ENCODE measurements around the gene LCE3B. TPM values are rescaled to one million over a fixed set of nuclear protein-coding genes. Genes with fewer than 3 reads are reported as not detected.
"Not testable (repeated sequence)": the region's sequence is repeated elsewhere in the genome, so short reads cannot be mapped to it uniquely, and the experiment has no call there.

LCE3B gene
- total and polyA plus RNA-seq, 12 donors, result not detected

DNA sequence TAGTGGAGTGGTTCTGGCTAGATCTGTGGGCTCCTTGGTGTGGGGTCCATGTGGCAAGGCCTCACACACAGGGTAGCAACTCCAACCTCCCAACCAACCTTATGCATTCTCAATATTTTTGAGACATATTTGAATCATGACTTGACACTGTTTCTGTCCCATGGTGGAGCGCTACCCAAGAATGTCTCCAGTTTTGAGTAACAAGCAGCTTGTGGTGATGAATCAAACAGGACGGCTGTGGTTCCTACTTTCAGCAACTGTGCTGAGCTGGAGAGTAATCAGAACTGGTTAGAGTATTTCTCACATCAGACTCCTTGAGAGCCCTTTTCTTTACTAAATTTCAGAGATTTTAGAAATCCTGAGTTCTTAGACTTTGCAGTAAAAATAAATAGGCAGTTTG, 36.4 kb upstream of the LCE3B start:
- H3K27me3 ChIP-seq, result no peaks in the 10 kb centered on the region
- H3K4me1 ChIP-seq (replicated peaks in 1 of 2), result no peaks in the 10 kb centered on the region
- 74 to 88% (median 81%) methylated on average over 2 of the region's 2 CpGs for WGBS, 4 donors
- no peaks in the 10 kb centered on the region for H3K36me3 ChIP-seq (replicated peaks in 1 of 2)
- intact Hi-C loops (cut with DNase I), result no loop called here
- H3K9me3 ChIP-seq (replicated peaks in 1 of 3), result no peaks in the 10 kb centered on the region
- TF ChIP-seq POLR2A (IDR thresholded peaks at IDR 0.05), result no peak
- TF ChIP-seq, protein P1, sequence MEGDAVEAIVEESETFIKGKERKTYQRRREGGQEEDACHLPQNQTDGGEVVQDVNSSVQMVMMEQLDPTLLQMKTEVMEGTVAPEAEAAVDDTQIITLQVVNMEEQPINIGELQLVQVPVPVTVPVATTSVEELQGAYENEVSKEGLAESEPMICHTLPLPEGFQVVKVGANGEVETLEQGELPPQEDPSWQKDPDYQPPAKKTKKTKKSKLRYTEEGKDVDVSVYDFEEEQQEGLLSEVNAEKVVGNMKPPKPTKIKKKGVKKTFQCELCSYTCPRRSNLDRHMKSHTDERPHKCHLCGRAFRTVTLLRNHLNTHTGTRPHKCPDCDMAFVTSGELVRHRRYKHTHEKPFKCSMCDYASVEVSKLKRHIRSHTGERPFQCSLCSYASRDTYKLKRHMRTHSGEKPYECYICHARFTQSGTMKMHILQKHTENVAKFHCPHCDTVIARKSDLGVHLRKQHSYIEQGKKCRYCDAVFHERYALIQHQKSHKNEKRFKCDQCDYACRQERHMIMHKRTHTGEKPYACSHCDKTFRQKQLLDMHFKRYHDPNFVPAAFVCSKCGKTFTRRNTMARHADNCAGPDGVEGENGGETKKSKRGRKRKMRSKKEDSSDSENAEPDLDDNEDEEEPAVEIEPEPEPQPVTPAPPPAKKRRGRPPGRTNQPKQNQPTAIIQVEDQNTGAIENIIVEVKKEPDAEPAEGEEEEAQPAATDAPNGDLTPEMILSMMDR (IDR thresholded peaks at IDR 0.05), result no peak
- H3K4me3 ChIP-seq, result no peak overlapping the region
- DNase-seq, result no peak
- H3K27ac ChIP-seq, result no peak overlapping the region

- 82 to 90% (median 87%) methylated on average over 8 to 9 of the region's 9 CpGs; no CpG with 5 or more reads in 1 of the 4 donors for whole genome bisulfite sequencing, 4 donors
- H3K9me3 ChIP-seq (replicated peaks in 1 of 3); H3K27me3 ChIP-seq; intact Hi-C loops (cut with DNase I); H3K4me1 ChIP-seq (replicated peaks in 1 of 2); DNase-seq; H3K36me3 ChIP-seq (replicated peaks in 1 of 2); H3K4me3 ChIP-seq; H3K27ac ChIP-seq: not testable (repeated sequence)
Measured at GRCh38 chr1:152579526-152579925, 34.1 kb upstream of the LCE3B start.

- Histone ChIP-seq H3K4me3 (no peak within 1 kb of the TSS), H3K36me3 (replicated peaks in 1 of 2) (no peaks in the 10 kb centered on the region), H3K9me3 (replicated peaks in 1 of 3) (no peaks in the 10 kb centered on the region), H3K27ac (no peak within 1 kb of the TSS), H3K27me3 (no peaks in the 10 kb centered on the region), H3K4me1 (replicated peaks in 1 of 2) (no peaks in the 10 kb centered on the region)
- intact Hi-C loops (cut with DNase I), result no loop called here
- TF ChIP-seq POLR2A (IDR thresholded peaks at IDR 0.05), result no peak
- TF ChIP-seq, protein P1 (IDR thresholded peaks at IDR 0.05), result no peak
- no peak for DNase-seq
- WGBS, 4 donors, result 51 to 69% (median 64%) methylated on average over 4 of the region's 4 CpGs
Measured at GRCh38 chr1:152580433-152580832, 33.2 kb upstream of the LCE3B start, which contains the start of gene LCE3D. Gene LCE3D, minus strand, starts transcription at chr1:152580516. Its CDS starts 580 bp downstream, at chr1:152579936.

DNA sequence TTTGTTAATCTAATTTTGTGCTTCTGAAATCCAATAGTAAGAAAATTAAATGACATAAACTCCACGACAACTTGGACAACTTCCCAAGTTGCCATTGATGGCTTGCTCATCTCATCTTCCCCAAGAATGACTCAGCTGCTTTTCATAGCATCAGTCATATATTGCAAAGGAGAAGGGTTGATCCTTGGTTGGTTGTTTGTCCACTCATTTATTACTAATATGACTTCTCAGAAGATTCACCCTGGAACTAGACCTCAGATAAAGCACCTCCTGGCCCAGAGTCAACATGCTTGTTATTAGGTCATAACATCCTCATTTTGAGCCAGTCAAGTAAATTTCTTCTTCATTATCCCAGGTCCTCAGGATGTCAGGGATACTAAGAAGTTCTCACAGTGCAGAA, 31.0 kb upstream of the LCE3B start:
- no peak overlapping the region for H3K27ac ChIP-seq

DNA sequence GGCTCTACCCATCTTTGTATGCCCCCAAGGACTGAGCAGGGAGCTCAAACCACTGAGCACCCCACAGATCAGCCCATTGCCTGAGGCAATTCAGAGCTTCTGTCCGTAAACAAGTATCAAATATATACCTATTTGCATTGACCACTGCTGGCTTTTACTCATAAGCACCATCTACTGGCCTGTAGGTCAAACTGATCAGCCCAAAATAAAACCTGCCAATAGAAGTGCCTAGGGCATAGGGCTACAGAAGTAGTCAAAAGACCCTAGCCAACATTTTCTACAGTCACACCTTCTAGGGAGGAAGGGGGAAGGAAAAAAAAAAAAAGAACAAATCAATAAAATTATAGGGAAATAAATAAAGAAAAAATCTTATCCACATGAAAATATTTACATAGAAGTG, 28.0 kb upstream of the LCE3B start:
- intact Hi-C loops (cut with DNase I), result no loop called here
- no peaks in the 10 kb centered on the region for H3K4me1 ChIP-seq (replicated peaks in 1 of 2)
- no peaks in the 10 kb centered on the region for H3K36me3 ChIP-seq (replicated peaks in 1 of 2)
- H3K4me3 ChIP-seq, result no peak overlapping the region
- H3K9me3 ChIP-seq (replicated peaks in 1 of 3), result no peaks in the 10 kb centered on the region
- 36 to 60% methylated on average over 1 of the region's 1 CpG; no CpG with 5 or more reads in 2 of the 4 donors for WGBS, 4 donors
- no peak for DNase-seq
- no peak overlapping the region for H3K27ac ChIP-seq
- no peak for TF ChIP-seq POLR2A (IDR thresholded peaks at IDR 0.05)
- TF ChIP-seq, protein P1 (IDR thresholded peaks at IDR 0.05), result no peak
- no peaks in the 10 kb centered on the region for H3K27me3 ChIP-seq

More for the DNA sequence above, 31.0 kb upstream of the LCE3B start:
- no peak overlapping the region for H3K4me3 ChIP-seq
- no peaks in the 10 kb centered on the region for H3K27me3 ChIP-seq
- intact Hi-C loops (cut with DNase I), result no loop called here
- no peaks in the 10 kb centered on the region for H3K9me3 ChIP-seq (replicated peaks in 1 of 3)
- TF ChIP-seq, protein P1 (IDR thresholded peaks at IDR 0.05), result no peak
- no peak for TF ChIP-seq POLR2A (IDR thresholded peaks at IDR 0.05)
- DNase-seq, result no peak
- H3K36me3 ChIP-seq (replicated peaks in 1 of 2), result no peaks in the 10 kb centered on the region
- H3K4me1 ChIP-seq (replicated peaks in 1 of 2), result no peaks in the 10 kb centered on the region
- 46 to 53% (median 51%) methylated on average over 1 of the region's 1 CpG for WGBS, 4 donors
